ENCODE measurements around the gene SFMBT2.

SFMBT2 gene

GRCh38 chr10:7423521-7423920 is 12.7 kb upstream of the SFMBT2 start:
- TF ChIP-seq POLR2AphosphoS5 (IDR thresholded peaks at IDR 0.05; ENCODE audit: low read depth, low read length) (no peak), POLR2A (IDR thresholded peaks at IDR 0.05; ENCODE audit: low read depth, low read length) (no peak), TAF1 (IDR thresholded peaks at IDR 0.05; ENCODE audit: borderline replicate concordance, low read depth, low read length) (no peak)
- DNase-seq (ENCODE audit: insufficient read length) (no peak), FAIRE-seq (no peak)

- FAIRE-seq (peak; percentile 9), DNase-seq (ENCODE audit: insufficient read length) (no peak)
- TF ChIP-seq POLR2A (IDR thresholded peaks at IDR 0.05; ENCODE audit: low read depth, low read length) (no peak), POLR2AphosphoS5 (IDR thresholded peaks at IDR 0.05; ENCODE audit: low read depth, low read length) (no peak), TAF1 (IDR thresholded peaks at IDR 0.05; ENCODE audit: borderline replicate concordance, low read depth, low read length) (no peak)
Observed at GRCh38 chr10:7421526-7421925, 10.7 kb upstream of the SFMBT2 start.

GRCh38 chr10:7419998-7420397 is 9.2 kb upstream of the SFMBT2 start:
- DNase-seq (ENCODE audit: insufficient read length), result no peak
- TF ChIP-seq POLR2A (IDR thresholded peaks at IDR 0.05; ENCODE audit: low read depth, low read length), result no peak
- TF ChIP-seq POLR2AphosphoS5 (IDR thresholded peaks at IDR 0.05; ENCODE audit: low read depth, low read length), result no peak
- no peak for TF ChIP-seq TAF1 (IDR thresholded peaks at IDR 0.05; ENCODE audit: borderline replicate concordance, low read depth, low read length)
- FAIRE-seq, result no peak

- no peak for TF ChIP-seq POLR2AphosphoS5 (IDR thresholded peaks at IDR 0.05; ENCODE audit: low read depth, low read length)
- no peak for TF ChIP-seq TAF1 (IDR thresholded peaks at IDR 0.05; ENCODE audit: borderline replicate concordance, low read depth, low read length)
- TF ChIP-seq POLR2A (IDR thresholded peaks at IDR 0.05; ENCODE audit: low read depth, low read length), result no peak
- DNase-seq (ENCODE audit: insufficient read length) (no peak), FAIRE-seq (no peak)
Observed at GRCh38 chr10:7417807-7418206, 7.0 kb upstream of the SFMBT2 start.

- FAIRE-seq, result peak; percentile 38
- no peak for DNase-seq (ENCODE audit: insufficient read length)
- TF ChIP-seq TAF1 (IDR thresholded peaks at IDR 0.05; ENCODE audit: borderline replicate concordance, low read depth, low read length) (no peak), POLR2A (IDR thresholded peaks at IDR 0.05; ENCODE audit: low read depth, low read length) (no peak), POLR2AphosphoS5 (IDR thresholded peaks at IDR 0.05; ENCODE audit: low read depth, low read length) (no peak)
Observed at GRCh38 chr10:7417103-7417623, 6.3 kb upstream of the SFMBT2 start.

GRCh38 chr10:7414766-7415165 is 3.9 kb upstream of the SFMBT2 start:
- no peak for FAIRE-seq
- no peak for DNase-seq (ENCODE audit: insufficient read length)
- no peak for TF ChIP-seq POLR2A (IDR thresholded peaks at IDR 0.05; ENCODE audit: low read depth, low read length)
- no peak for TF ChIP-seq TAF1 (IDR thresholded peaks at IDR 0.05; ENCODE audit: borderline replicate concordance, low read depth, low read length)
- no peak for TF ChIP-seq POLR2AphosphoS5 (IDR thresholded peaks at IDR 0.05; ENCODE audit: low read depth, low read length)

- FAIRE-seq (no peak), DNase-seq (ENCODE audit: insufficient read length) (no peak)
- TF ChIP-seq POLR2A (IDR thresholded peaks at IDR 0.05; ENCODE audit: low read depth, low read length), result no peak
- no peak for TF ChIP-seq TAF1 (IDR thresholded peaks at IDR 0.05; ENCODE audit: borderline replicate concordance, low read depth, low read length)
- no peak for TF ChIP-seq POLR2AphosphoS5 (IDR thresholded peaks at IDR 0.05; ENCODE audit: low read depth, low read length)
Observed at GRCh38 chr10:7412928-7413282, 2.1 kb upstream of the SFMBT2 start.

- TF ChIP-seq TAF1 (IDR thresholded peaks at IDR 0.05; ENCODE audit: borderline replicate concordance, low read depth, low read length), result no peak
- TF ChIP-seq POLR2A (IDR thresholded peaks at IDR 0.05; ENCODE audit: low read depth, low read length), result no peak
- TF ChIP-seq POLR2AphosphoS5 (IDR thresholded peaks at IDR 0.05; ENCODE audit: low read depth, low read length), result no peak
- FAIRE-seq, result no peak
- DNase-seq (ENCODE audit: insufficient read length), result no peak
Observed at GRCh38 chr10:7412237-7412927, 1.5 kb upstream of the SFMBT2 start.

GRCh38 chr10:7411671-7412128 is 866 bp upstream of the SFMBT2 start:
- FAIRE-seq (no peak), DNase-seq (ENCODE audit: insufficient read length) (no peak)
- TF ChIP-seq POLR2A (IDR thresholded peaks at IDR 0.05; ENCODE audit: low read depth, low read length) (no peak), TAF1 (IDR thresholded peaks at IDR 0.05; ENCODE audit: borderline replicate concordance, low read depth, low read length) (no peak), POLR2AphosphoS5 (IDR thresholded peaks at IDR 0.05; ENCODE audit: low read depth, low read length) (no peak)

GRCh38 chr10:7410301-7410861 is 453 bp downstream of the SFMBT2 start:
- DNase-seq (ENCODE audit: insufficient read length), result no peak

GRCh38 chr10:7409732-7410168 is 1.1 kb downstream of the SFMBT2 start:
- FAIRE-seq (no peak), DNase-seq (ENCODE audit: insufficient read length) (no peak)
- no peak for TF ChIP-seq POLR2A (IDR thresholded peaks at IDR 0.05; ENCODE audit: low read depth, low read length)
- TF ChIP-seq POLR2AphosphoS5 (IDR thresholded peaks at IDR 0.05; ENCODE audit: low read depth, low read length), result no peak
- no peak; the same call in 1 of the 2 replicates for TF ChIP-seq TAF1 (IDR thresholded peaks at IDR 0.05; ENCODE audit: borderline replicate concordance, low read depth, low read length)

More at GRCh38 chr10:7410301-7410861, 453 bp downstream of the SFMBT2 start:
- peak; percentile 57 for FAIRE-seq
- TF ChIP-seq TAF1 (IDR thresholded peaks at IDR 0.05; ENCODE audit: borderline replicate concordance, low read depth, low read length), result no peak
- 0 out of 2 replicates have a peak, but pooled peaks have one; percentile 11 for TF ChIP-seq POLR2A (IDR thresholded peaks at IDR 0.05; ENCODE audit: low read depth, low read length)

Data from GM12892 (cell line).